SW 1271 (cell line): ENCODE results near the gene UPF2.
A peak's percentile ranks its signal among the peaks of the same experiment; 100 is the strongest.

Experiments used
- DNase-seq, 2 experiments: peaks; one replicate each; lab custom pipeline; 2025; lab: John Stamatoyannopoulos, UW

The UPF2 gene

DNA sequence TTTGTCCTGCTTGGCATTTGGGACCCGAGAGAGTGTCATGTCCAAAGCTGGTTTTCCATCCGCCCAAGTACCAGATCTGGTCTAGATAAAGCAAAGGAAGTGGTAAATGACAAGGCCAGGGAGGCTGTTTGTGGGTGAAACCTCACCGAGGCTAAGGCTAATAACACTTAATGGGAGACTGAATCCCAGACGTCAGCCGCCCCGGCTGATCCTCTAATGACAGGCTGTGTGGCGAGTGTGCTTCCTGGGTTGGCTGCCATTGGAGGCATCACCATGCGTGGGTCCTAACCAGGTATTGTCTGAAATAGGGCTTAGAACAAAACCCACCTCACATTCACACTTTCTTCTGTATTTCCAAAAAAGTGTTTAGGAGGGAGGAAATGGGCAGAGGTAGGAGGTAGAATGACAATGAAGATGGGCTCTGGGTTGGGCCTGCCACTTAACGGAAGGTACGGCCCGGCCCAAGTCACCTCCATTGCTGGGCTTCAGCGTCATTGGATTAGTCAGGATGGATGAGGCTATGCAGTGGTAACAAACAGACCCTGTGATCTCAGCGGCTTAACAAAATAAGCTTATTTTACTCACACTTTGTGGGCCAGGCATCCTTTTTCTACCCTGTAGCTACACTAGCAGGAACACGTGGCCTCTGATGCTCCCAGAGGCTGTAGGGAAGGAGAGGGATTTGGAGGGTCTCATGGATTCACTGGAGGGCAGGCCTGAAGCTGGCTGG lies 159.8 kb downstream of the UPF2 start:
- DNase-seq: no peak

DNA sequence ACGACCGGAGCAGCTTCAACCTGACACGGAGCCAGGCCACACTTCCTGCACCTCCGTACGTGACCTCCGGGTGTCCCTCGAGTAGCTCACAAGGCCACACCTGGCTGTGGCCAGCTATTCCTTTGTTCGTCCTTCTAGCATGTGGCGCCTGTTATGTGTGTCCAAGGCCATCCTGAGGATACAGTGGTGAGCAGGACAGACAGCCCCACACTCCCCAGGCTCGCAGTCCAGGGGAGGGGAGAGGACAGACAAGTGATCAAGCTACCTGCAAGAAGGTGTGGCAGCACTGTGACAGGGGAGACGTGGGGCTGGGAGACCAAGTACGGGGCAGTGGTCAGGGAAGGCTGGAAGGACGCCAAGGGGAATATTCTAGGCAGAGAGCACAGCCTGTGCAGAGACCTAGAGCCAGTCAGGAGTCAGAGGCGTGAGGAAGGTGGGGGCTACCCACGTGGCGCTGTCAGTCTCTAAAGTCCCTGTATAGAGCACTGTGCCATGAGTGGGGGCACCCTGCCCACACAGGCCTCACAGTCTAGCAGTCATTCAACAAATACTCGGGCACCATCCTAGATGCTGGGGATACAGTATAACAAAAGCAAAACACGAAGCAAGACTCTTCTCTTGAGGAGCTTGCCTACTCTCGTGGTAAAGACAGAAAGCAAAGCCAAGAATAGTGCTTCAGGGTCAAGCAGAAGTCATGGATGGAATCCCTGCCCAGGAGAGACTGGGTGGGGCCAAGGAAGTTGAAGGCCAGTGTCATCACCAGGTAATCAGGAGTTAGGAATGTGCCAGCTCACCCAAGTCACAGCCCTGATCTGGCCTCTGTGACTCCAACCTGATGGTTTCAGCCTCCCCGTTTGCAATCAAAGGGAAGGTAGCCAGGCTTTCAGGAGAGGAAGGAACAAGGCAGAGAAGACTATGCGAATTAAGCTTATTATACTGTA lies 160.9 kb downstream of the UPF2 start:
- peak in 1 of 2 experiments; percentile 55 for DNase-seq

DNA sequence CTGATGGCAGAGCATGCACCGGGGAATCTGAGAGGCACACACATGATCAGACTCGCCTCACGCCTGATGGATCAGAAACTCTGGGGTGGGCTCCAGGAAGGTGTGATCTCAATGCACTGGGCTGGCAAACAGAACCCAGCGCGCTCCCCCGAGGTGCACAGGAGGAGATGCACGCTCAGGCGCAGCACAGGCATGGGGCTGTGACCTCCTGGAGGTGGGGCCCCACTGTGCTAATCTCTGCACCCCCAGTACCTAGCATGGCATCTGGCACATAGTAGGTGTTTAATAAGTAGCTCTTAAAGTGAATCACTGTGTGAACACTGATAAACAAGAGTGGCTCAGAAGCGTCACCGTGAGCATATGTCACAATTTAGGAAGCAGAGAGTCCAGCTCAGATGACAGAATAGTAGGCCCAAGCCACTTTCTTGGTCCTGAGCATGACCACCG lies 161.6 kb downstream of the UPF2 start:
- DNase-seq: no peak

DNA sequence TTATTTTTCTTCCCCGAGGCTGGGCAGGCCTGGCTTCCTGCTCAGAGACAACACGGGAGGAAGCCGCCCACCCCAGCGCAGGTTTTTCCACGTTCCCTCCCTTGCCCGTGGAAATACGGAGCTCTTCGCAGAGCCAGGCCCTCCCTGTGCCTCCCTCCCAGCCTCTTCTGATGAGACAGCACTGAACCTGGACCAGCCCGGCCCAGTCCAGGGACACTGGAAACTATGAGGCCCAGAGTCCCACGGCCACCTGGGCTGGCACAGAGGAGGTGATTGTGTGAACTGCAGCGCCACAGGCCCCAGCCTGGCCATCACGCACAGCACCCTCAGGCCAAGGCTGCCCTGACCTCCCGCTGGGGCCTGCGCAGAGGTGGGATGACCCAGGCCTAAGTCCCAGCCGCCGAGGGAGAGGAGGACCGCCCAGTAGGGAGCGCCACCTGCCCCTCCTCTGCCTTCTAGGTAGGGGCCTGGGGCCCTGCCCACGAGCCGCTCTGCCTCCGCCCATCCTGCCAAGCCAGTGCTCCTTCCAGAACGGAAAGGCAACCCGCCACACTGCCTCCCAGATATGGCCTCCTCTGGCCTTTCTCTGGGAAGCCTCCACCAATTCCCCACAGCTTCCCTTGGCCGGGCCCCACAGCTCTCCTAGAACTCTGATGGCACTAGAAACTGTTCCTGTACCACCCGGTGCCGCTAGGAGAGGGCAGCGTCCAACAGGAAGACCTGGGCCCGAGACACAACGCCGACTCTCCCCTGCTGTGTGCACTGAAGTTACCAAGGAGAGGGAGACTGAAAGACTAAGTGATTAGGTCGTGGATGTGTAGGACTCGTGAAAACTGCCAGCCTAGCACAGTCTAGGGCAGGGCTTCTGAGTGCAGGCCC lies 162.2 kb downstream of the UPF2 start:
- no peak for DNase-seq

DNA sequence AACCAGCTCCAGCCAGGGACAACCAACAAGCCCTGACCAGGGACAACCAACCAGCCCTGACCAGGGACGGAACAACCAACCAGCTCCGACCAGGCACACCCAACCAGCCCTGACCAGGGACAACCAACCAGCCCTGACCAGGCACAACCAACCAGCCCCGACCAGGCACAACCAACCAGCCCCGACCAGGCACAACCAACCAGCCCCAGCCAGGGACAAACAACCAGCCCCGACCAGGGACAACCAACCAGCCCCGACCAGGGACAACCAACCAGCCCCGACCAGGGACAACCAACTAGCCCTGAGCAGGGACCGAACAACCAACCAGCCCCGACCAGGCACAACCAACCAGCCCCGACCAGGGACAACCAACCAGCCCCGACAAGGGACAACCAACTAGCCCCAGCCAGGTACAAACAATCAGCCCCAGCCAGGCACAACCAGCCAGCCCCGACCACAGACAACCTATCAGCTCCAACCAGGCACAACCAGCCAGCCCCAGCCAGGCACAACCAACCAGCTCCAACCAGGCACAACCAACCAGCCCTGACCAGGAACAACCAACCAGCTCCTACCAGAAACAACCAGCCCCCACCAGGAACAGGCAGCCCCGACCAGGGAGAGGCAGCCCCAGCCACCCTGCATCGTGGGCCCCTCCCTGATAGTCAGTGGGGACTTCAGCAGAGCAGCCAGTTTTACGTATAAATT lies 163.1 kb downstream of the UPF2 start:
- no peak for DNase-seq

GRCh38 chr10:11878776-11879175 lies 163.8 kb downstream of the UPF2 start:
- no peak for DNase-seq

DNA sequence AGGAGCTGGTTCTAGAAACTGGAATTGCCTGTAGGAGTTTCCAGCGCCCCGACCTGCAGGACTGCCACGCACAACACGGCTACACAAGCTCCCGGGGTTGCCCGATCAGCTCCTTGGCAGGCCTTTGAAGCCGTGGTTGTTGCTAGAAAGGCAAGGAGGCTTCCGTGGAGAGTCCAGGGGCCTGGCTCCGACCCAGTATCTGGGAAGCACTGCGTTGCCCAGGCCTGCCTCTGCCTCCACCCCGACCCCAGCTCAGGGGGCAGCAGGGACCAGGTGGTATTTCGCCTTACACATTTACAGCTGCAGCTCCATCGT lies 165.1 kb downstream of the UPF2 start:
- DNase-seq: no peak

DNA sequence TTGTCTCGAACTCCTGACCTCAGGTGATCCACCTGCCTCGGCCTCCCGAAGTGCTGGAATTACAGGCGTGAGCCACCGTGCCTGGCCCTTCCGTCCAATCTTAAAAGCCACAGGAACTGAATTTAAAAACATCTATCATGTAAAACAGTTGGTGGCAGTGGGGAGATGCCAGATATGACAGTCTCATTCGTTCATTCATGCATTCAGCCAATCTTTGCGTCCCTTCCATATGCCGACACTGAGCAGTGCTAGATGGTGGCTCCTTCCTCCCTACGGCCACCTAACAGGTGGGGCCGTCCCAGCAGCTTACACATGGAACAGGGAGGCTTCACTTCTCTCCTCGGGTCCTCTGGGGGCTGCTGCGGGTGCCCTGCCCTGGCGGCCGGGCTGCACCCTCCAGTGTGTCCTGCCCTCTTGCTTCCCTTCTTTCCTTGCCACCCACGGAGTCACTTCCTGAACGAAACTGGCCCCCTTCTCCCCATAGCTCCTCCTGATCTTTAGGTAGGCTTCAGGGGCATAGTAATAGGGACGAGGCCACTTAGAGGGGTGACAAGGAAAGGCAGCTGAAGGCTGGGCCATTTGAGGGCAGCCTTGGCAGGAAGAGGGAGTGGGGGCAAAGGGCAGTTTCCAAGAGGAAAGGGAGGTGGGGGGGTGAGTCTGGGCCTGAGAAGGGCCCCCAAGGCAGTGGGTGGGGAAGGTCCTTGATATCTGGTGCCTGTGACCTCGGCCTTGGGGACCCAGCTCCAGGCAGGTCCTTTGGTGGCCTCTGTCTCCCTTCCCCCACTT lies 165.6 kb downstream of the UPF2 start:
- DNase-seq: no peak

DNA sequence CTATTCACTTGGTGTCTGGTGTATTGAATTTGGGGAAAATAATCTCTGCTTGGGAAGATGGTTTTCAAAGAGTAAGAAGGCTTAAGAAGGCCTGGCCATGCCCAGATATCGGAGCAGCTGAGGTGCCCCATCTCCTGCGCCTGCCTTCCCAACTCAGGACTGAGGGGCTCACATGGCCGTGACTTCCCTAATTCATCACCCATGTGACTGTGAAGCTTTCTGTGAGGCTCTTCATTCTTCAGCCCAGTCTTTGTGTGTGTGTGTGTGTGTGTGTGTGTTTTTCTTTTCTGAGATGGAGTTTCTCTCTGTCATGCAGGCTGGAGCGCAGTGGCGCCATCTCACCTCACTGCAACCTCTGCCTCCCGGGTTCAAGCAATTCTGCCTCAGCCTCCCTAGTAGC lies 166.3 kb downstream of the UPF2 start:
- no peak for DNase-seq

DNA sequence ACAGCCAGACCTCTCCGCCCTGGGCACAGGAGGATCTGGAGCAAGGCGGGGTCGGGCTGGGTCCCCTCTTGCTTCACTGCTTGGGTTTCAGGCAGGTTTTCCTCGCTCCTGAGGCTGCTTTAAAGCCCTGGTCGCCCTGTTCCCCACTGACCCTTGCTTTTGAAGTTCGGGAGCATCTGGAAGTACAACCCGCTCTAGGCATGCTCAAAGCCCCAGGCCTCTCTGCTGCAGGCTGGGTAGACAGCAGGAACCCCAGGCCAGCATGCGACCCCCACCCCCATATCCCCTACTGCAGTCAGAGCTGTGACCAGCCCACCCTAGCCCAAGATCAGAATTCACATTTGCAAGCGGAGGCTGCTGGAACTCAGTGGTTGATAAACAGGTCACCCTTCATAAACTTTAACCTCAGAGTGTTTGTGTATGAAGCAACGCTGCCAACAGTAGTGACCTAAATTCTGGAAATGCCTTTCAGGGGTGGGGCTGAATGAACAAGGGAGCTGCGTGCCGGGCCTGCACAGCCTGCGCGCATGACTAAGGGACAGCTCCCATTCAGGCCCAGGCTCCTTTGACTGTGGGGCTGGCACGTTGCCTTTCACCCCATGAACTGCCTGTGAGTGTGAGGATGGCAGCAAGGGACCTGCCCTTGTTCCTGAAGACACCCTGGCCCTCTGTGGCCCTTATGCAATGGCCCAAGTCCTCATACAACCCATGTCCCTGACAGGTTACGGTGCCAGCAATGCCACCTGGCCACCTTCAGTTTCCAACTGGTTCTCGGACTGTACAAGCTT lies 166.9 kb downstream of the UPF2 start:
- peak; percentile 66 to 71 for DNase-seq

- no peak for DNase-seq
Measured at GRCh38 chr10:11874568-11875493, 167.8 kb downstream of the UPF2 start.

DNA sequence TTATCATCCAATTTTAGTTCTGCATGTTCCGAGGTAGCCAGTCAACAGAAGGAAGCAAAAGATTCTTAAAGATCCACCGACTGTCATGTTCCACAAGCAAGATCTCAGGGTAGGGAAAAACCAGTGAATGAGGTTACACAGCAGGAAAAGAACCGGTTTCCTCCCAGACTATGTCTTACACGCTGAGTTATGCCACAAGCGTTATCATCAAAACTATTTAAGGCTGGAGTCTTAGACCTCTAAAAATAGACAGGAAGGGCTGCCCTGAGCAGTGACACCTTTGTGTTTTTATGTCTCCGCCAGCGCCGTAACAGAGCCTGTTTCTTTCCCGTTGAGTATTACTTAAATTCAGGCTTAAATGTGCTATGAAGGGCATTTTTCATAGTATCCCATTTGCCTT lies 171.1 kb downstream of the UPF2 start:
- no peak for DNase-seq

- DNase-seq: no peak
Measured at GRCh38 chr10:11870900-11871400, 171.7 kb downstream of the UPF2 start.

DNA sequence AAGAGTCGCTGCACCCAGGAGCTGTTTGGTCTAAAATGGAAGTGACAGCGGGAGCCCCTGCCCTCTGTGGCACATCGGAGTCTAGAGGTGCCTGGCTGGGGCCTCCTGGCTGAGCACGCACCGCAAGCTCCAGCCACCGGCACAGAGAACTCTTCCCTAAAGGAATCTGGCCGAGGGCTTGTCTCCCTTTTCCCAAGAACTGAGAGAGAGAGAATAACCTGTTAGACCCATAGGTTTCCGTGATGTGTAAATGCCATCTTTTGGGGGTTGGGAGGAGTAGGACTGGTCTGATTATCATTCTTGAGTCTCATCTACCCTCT lies 172.2 kb downstream of the UPF2 start:
- no peak for DNase-seq
